NCI-H69 (cell line): ENCODE measurements around the gene KIF17.
A peak's percentile ranks its signal among the peaks of the same experiment; 100 is the strongest.

Experiments
- DNase-seq: peaks from one replicate; lab custom pipeline; 2025; lab: John Stamatoyannopoulos, UW

The KIF17 gene

DNA sequence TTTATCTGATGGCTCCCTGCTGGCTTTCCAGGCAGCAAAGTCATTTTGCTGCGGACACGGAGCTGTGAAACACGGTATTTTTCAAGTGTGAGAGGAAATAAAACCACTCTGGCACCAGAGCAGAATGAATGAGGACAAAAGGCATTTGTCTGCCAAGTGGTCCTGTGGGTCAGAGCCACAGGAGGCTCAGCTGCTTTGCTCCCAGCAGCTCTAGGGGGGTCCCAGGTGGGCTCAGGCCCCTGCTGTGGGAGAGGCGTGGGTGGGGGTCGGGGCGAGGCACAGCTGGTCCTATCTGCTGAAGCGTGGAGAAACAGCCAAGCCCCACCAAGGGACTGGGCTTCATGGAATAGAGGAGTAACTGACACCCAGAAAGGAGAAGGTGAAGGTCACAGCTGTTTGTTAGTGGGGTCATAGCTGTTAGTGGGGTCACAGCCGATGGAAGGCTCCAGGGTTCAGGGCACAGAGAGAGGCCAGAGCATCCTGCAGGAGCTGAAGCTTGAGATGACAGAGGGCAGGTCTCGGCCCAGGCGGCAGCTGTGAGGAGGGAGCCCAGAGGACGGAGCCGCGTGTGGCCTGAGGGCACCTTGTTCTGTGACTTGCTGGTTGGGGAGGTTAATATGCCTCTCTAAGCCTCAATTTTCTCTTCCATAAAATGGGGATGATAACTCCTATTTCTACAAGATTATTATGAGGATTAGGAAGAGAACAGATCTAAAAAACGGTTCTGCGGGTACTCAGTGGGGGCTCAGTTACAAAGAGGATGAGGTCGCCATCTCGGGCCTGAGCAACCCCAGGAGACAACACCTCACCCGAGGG lies 7.1 kb downstream of the KIF17 start:
- peak; percentile 9 for DNase-seq

DNA sequence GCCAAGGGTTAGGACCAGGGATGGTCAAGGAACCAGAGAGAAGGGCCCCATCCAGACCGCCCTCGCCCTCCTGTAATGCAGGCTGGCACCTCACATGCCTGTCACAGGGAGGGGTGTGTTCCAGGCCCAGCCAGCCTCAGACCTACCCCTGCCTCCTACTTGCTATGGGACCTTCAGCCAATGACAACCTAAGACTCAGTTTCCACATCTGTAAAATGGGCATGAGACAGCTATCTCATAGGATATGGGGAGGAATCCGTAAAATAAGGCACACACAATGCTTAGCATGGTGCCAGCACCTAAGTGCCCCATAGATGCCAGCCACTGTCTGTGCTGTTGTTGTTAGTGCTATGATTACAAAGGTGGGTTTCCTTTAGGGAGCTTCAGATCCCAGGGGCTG lies 7.9 kb downstream of the KIF17 start:
- no peak for DNase-seq

DNA sequence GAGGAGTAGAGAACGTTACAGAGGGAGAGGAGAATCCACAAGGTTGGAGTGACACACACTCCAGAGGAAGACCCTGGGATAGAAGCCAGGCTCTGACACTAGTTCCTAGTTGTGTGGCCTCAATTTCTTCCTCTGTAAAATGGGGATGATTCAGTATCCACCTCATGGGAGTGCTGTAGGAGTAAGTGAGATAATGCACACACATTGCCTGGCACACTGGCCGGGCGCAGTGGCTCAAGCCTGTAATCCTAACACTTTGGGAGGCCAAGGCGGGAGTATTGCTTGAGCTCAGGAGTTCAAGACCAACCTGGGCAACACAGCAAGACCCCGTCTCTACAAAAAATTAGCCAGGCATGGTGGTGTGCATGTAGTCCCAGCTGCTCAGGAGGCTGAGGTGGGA lies 8.9 kb downstream of the KIF17 start:
- DNase-seq: no peak

DNA sequence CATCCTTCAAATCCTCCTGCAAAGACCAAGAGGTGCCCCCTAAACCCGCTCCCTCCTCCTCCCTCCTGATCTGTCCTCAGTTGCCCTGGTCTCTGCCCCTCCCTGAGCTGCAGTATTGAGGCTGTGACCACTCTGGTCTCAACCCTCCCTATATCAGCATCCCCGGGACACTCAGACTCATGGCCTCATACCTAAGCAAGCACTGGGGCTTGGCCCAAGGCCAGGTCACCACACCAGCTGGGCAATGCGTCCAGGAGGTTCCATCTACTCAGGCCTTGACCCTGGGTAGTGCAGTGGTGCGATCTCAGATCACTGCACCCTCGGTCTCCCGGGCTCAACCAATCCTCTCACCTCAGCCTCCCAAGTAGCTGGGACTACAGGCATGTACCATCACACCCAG lies 9.8 kb downstream of the KIF17 start:
- DNase-seq: no peak

DNA sequence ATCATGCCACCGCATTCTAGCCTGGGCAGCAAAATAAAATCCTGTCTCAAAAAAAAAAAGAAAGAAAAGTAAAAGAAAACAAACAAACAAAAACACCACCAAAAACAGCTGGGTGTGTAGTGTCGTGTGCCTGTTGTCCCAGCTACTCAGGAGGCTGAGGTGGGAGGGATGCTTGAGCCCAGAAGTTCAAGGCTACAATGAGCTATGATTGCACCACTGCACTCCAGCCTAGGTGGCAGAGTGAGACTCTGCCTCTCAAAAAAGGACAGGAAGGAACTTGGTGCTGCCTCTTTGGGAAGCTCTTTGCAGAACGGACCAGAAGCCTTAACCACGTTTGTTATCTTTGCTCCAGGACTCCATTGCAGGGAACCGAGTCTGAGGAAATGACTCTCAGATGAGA lies 11.0 kb downstream of the KIF17 start:
- DNase-seq: no peak

DNA sequence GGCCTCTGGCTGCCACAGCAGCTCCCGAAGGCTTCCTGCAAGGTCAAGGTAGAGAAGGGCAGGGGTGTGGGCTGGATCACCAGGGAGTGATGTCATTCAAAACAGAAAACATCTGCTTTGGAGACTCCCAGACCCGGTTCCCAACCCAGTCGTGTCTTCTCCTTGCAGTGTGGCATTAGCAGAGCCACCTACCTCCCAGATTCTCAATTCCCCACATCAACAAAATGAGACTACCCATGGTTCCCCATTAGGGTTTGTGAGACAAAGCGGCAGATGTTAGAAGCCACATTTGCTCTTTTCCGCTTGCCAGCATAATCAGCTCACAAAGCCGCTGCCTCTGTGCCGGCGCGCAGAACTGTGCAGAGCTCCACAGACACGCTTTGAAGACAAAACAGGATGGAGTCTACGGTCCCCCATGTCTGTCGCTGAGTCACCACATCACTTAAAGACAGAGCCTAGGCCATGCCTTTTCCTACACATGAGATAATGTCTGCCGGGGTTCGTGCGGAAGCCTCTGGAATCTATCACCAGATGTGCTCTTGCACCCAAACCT lies 12.5 kb downstream of the KIF17 start:
- DNase-seq: peak; percentile 6

DNA sequence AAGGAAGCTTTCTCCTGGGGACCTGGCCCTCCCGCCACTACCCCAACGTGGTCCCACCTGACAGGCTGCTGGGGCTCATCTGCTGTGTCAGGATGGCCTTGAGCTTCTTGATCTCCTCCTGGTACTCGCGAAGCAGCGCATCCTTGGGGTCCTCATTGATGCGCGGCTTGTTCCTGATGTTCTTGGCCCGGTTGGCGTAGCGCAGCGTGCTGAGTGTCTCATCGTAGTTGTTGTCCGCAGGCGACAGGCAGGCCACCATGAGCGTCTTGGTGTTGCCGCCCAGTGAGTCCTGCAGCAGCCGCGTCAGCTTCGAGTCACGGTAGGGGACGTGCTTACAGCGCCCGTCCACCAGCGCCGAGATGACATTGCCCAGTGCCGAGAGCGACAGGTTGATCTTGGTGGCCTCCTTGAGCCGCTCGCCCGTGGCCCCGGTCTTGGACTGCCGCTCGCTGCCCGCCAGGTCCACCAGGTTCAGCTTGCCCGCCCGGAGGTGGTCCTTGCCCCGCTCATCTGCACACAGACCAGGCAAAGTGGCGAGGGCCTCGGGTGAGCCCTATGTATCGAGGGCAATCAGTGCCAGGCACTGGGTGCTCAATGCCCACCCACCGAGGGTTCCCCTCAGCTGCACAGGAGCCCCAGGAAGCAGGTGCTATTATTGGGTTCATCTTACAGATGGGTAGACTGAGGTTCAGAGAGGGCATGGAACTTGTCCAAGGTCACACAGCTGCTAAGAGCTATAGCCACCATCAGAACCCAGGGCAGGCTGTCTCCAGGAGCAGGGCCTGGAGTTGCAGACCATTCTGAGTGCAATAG lies 13.2 kb downstream of the KIF17 start:
- no peak for DNase-seq

DNA sequence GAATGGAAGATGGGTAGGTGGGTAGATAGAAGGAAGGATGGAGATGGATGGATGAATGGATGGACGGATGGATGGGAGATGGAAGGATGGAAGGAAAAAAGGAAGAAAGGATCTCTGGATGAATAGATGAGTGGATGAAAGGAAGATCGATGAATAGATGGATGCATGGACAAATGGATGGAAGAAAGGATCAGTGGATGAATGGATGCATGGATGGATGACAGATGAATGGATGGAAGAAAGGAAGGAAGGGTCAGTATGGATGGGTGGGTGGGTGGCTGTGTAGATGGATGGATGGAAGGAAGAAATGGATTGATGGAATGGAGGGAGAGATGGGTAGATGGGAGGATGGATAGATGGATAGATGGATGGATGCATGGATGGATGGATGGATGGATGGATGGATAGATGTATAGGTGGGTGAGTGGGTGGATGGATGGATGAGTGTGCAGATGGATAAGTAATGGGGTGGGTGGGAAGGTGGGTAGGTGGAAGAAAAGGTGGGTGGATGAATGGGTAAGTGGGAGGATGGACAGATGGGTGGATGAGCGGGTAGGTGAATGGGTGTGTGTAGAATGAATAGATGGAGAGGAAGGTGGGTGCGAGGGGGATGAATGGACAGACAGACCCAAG lies 14.6 kb downstream of the KIF17 start:
- DNase-seq: no peak

DNA sequence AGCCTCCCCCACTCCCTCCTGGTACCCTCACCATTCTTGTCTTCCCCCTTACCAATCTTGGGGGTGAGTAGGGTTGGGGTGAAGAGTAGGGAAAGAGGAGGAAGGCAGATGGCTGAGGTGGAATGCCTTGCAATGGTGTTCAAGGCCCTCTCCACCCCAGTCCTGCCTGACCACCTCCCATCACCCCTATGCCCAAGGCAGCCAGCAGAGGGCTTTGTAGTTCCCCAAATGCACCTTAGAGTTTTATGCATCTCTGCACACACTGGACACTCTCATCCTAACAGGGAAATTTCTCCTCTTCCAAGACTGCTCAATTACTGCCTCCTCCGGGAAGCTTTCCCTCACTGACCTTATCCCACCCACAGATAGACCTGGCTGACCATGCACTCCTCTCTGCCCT lies 15.4 kb downstream of the KIF17 start:
- DNase-seq: peak; percentile 6

DNA sequence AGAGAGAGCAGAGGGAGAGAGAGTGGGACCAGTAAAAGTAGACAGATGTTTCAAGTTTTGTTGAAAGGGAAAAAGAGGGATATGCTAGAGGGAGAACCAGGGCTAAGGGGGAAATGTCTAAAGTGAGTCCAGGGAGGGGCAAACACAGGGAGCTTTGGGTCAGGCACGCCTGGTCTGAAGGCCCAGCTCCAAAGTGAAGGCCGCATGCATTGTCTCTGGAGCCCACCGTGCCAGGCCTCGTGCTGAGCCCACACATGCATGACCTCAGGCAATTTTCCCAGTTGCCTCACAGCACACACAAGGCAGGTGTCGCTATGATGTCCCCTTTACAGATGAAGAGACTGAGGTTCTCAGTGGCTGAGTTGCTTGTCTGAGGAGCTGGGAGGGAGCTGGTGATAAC lies 16.0 kb downstream of the KIF17 start:
- DNase-seq: no peak

DNA sequence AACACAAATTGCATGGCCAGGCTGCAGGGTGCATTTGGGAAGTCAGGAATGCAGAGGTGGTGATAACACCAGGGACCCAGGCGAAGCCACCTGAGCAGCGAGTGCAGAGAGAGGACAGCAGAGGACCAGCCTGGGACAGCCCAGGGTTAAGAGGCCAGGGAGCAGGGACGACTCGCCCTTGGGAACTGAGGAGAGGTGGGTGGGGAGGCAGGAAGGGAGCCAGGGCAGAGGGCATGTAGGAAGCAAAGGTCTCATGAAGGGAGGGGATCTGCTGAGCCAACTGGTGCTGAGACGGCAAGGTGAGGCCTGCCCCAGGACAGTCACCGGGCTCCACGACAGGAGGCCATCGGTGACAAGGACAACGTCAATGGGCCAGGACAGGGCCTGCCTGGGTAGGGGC lies 16.4 kb downstream of the KIF17 start:
- no peak for DNase-seq

DNA sequence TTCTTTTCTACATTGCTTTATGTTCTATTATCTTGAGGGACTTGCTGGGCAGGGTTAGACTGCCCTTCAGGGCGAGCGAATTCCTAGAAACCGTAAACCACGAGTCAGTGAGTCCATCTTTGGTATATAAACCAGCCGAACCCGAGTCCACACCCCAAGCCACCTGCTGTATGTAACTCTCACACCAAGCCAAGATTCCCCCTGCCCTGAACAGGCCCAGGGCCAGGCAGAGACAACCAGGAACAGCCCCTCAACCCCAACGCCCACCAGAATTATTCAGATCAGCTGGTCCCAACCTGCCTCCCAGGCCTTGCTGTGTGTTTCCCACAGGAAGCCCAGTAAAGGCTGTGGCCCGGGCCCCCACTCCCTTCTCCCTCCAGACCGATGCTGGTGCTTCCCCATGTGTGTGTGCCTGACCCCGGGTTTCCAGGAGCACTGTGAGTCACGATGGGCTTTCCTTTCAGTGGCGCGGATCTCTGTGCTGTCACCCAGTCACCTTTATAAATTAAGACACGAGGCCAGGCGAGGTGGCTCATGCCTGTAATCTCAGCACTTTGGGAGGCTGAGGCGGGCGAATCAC lies 17.1 kb downstream of the KIF17 start:
- no peak for DNase-seq

DNA sequence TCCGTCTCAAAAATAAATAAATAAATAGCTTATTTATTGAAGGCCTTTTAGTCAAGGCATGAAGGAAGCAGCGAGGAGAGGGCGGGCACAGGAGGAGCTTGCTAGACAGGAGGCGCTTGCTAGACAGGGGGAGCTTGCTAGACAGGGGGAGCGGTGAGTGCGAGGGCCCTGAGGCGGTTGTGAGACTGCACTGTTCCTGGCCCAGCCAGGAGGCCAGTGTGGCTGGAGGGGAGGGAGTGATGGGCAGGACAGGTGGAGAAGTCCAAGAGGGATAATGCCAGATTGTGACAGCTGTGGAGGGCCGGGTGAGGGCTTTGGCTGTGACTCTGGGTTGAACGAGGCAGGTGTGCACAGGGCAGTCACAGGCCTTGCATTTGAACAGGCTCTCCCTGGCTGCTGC lies 18.2 kb downstream of the KIF17 start:
- DNase-seq: peak; percentile 23

DNA sequence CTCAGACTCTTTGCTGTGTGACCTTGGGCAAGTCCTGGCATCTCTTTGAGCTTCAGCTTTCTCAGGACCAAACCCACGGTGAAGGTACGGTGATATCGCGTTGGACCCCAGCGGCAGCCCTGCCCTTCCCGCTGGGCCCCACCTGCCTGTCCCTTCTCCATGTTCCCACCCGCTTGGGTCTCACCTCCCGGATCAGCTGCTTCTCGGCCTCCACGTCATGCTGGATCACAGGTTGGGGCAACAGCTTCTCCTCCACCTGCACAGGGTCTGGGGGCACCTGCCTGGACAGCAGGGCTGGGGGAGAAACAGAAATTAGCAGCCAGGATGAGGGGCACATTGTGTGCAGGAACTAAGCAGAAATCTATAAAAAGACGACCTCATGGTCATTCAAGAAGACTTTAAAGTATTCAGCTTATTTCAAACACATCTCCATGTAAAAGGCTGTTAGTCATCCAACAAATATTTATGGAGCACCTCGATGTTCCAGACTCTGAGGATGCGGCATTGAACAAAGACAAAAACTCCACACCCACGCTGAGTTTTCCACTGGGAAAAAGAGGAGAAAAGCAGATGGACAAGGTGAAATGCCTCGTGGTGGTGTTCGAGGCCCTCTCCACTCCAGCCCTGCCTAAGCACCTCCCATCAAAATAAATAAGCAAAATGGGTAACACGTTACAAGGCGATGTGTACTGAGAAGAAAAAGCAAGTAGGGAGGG lies 19.5 kb downstream of the KIF17 start:
- DNase-seq: no peak

DNA sequence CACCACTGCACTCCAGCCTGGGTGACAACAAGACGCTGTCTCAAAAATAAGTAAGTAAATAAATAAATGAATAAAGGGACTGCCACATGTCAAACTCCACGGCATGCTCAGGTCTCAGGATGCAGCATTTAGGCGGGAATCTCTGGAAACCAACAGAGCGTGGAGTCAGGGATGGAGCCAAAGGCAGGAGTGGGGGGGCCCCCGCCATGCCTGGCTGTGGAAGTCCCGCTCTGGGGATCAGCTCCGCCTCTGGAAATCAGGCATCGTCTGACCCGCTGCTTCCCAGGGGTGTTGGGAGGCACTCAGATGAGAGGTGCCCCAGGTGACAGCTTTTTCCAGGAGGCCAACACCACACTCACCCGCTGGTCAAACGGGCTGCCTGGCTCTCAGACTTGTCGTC lies 20.2 kb downstream of the KIF17 start:
- DNase-seq: no peak

DNA sequence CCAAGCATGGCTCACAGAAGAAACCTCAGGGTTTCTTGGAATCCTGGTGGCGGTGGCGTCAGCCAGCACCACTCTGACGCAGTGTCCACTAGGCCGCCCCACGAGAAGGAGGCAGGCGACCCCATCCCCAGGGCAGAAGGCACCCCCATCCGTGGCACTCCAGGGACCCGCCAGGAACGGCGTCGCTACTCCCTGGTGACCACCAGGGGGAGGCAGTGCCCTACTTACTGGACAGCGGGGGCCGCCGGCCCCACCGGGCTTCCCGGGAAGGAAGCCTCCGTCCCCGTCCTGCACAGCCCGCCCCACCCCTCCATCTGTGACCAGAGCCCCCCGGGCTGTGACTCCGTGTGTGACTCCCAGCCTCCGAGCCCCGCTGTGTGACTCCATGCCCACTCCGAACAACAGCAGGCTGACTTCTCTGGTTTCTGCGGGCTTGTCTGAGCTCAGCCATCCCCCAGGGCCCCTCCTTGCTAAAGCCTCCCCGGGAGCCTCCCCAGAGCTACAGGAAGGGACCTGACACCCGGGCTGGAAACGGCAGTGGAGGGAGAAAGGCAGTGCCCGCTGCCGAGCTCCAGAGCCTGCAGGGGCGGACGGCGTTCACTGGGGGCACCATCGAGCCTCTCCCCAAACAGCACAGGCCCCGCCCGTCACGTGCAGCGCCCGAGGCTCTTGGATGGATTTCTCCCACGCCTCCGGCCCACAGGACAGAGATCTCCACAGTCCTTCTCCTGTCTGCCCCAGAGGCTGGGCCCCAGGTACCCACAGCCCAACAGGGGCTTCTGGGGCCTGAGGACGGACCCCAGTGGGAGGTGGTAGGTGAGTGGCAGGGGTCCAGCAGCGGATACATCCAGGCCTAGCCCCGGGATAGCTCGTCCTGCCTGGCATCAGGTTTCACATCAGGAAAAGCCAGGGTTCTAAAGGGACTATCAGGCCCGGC lies 21.1 kb downstream of the KIF17 start:
- peak; percentile 91 for DNase-seq

DNA sequence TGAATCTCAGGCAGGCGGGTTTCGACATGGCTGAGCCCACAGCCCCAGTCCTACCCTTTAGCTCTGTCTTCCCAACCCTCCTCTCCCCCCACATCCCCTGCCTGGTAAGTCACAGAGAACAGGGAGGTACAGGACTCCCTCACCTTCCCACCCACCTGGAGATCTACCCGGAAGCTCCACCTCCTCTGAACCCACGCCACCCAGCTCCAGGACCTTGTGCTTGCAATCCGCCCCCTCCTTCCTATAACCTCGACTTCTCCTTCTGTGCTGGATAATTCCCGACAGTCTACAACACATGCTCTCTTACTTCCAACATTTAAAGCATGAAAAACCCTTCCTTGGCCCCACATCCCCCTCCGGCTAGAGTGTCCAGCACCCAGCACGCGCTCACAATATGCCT lies 22.3 kb downstream of the KIF17 start:
- DNase-seq: no peak

DNA sequence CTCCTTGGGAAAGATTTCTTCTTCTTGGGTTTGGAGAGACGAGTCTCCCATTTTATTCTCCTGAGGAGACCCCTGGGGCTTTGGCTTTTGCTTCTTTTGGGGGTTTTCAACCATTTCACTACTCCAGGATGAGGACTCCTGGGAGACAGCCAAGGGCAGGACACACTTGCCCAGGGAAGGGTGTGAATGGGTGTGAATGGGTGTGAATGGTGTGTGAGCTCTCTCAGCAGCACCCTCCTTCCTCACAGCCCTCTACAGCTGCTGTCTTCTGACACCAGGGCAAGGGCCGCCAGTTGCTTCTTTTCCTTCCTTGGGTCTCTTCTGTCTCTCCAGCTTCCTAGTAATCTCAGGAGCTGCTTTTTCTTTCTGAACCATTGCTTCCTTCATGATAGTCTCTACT lies 24.2 kb downstream of the KIF17 start:
- DNase-seq: no peak

DNA sequence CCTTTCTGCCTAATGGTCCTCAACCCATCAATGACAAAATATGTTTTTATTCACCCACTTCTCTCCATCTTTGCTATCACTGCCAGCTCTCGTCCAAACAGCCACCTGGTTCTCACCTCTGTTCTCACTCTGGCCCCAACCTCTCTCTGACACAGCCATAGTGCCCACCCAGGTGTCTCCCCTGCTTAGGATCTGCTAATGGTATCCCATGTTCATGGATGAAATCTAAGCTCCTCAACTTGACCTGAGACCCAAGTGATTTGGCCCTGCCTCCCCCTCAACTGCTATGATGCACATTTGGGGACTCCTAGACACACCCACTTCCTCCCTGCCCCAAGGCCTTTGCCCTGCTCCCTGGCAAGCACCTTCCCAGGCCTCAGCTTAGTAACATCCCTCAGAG lies 25.9 kb downstream of the KIF17 start:
- DNase-seq: no peak

DNA sequence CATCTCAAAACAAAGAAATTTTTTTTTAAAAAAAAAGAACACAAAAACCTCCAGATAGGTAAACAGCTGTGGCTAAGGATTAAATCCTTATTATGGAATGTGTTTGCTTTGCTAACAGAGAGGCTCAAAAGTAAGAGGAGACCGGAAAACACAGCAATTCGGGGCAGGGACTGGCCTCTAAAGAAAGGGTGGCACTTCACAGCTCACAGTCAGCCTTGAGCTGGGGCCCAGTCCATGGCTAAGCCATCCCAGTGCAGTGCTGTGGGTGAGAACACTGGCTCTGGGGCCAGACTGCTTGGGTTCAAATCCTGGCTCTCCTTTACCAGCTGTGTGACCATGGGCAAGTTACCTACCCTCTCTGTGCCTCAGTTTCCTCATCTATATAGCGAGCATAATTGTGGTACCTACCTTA lies 28.2 kb downstream of the KIF17 start:
- no peak for DNase-seq
